ENCODE results near the gene VAMP3. TPM values are rescaled to one million over a fixed set of nuclear protein-coding genes. Genes with fewer than 3 reads are reported as not detected.

VAMP3 gene
- total and polyA plus RNA-seq, 9 of the 15 experiments (the other 6 are each of a cell fraction or from before 2014, with no cell fraction given): 27.1 to 71.3 (median 47.5) TPM

GRCh38 chr1:7826363-7826762 is 55.3 kb downstream of the VAMP3 start (continued):
- TF ChIP-seq ZBTB49 (CRISPR knock-in tag; IDR thresholded peaks at IDR 0.05; ENCODE audit: borderline replicate concordance) (no peak), HES1 (IDR thresholded peaks at IDR 0.05; ENCODE audit: low read depth) (no peak), HDGF (IDR thresholded peaks at IDR 0.05) (no peak), RNF219 (CRISPR knock-in tag; IDR thresholded peaks at IDR 0.05) (no peak), ZKSCAN1 (IDR thresholded peaks at IDR 0.05; ENCODE audit: low read depth, low read length) (no peak), CC2D1A (IDR thresholded peaks at IDR 0.05) (no peak), SIN3A (IDR thresholded peaks at IDR 0.05; ENCODE audit: borderline replicate concordance in 2 of 2, control insufficient read depth in 1 of 2, low read depth in 2 of 2, low read length in 2 of 2) (no peak), NFIX (CRISPR knock-in tag; IDR thresholded peaks at IDR 0.05; ENCODE audit: low read depth) (no peak), FOXP1 (CRISPR knock-in tag; IDR thresholded peaks at IDR 0.05) (no peak), E4F1 (CRISPR knock-in tag; IDR thresholded peaks at IDR 0.05; ENCODE audit: borderline replicate concordance) (no peak), SMAD3 (CRISPR knock-in tag; conservative IDR thresholded peaks at IDR 0.05) (no peak), RCOR1 (IDR thresholded peaks at IDR 0.05; ENCODE audit: borderline replicate concordance in 1 of 2, low read depth in 2 of 2, low read length in 2 of 2) (no peak), HOXB6 (CRISPR knock-in tag; IDR thresholded peaks at IDR 0.05; ENCODE audit: borderline replicate concordance) (no peak), MIER1 (IDR thresholded peaks at IDR 0.05; ENCODE audit: low read depth) (no peak), TCFL5 (CRISPR knock-in tag; conservative IDR thresholded peaks at IDR 0.05) (no peak), MNT (conservative IDR thresholded peaks at IDR 0.05) (peak; percentile 57 to 66), POLR2B (IDR thresholded peaks at IDR 0.05; ENCODE audit: low read depth, partially characterized antibody) (no peak), E2F5 (CRISPR knock-in tag; IDR thresholded peaks at IDR 0.05) (no peak)
